GM23338 (cell line): Measurements from ENCODE around the gene ULK2.

Experiments used
- CREB1 ChIP-seq: fragments of 250-450 bp; sonication (Bioruptor Pico); IDR thresholded peaks from 2 replicates; pipeline ENCODE4 v1.5.0; 2020; ENCODE audit warnings: low read depth, mild to moderate bottlenecking, moderate library complexity
- EZH2 ChIP-seq: fragments of 200-600 bp; sonication (generic); IDR thresholded peaks from one replicate; pipeline ENCODE4 v1.8.0; 2017; ENCODE audit warnings: antibody characterized with exemption, mild to moderate bottlenecking, low read depth; ENCODE audit not compliant: unreplicated experiment
- EZH2phosphoT487 ChIP-seq: fragments of 200-600 bp; sonication (generic); IDR thresholded peaks from one replicate; pipeline ENCODE4 v1.8.1; 2018; ENCODE audit warnings: antibody characterized with exemption; ENCODE audit not compliant: unreplicated experiment
- JUNB ChIP-seq: IDR thresholded peaks from one replicate; pipeline ENCODE4 v1.6.1; 2016; ENCODE audit warnings: antibody characterized with exemption; ENCODE audit not compliant: unreplicated experiment
- NANOG ChIP-seq: IDR thresholded peaks from 2 replicates; pipeline ENCODE4 v1.6.1; 2016; ENCODE audit warnings: antibody characterized with exemption, borderline replicate concordance
- POLR2AphosphoS5 ChIP-seq: IDR thresholded peaks from 2 replicates; pipeline ENCODE4 v1.6.1; 2016; ENCODE audit warnings: antibody characterized with exemption, low read depth
- STAT1 ChIP-seq: IDR thresholded peaks from one replicate; pipeline ENCODE4 v1.6.1; 2016; ENCODE audit warnings: antibody characterized with exemption; ENCODE audit not compliant: unreplicated experiment
- ZNF114 ChIP-seq: fragments of 250-450 bp; sonication (Bioruptor Pico); IDR thresholded peaks from 2 replicates; pipeline ENCODE4 v1.5.0; 2020; ENCODE audit warnings: mild to moderate bottlenecking, moderate library complexity
- ZNF331 ChIP-seq: fragments of 250-450 bp; sonication (Bioruptor Pico); IDR thresholded peaks from 2 replicates; pipeline ENCODE4 v1.5.0; 2020; ENCODE audit warnings: low read depth, mild to moderate bottlenecking, moderate library complexity
- TF ChIP-seq, protein P1 (sequence below), 2 experiments: fragments of 200-600 bp in 1 of 2; sonication (generic) in 1 of 2; conservative IDR thresholded peaks; 2 replicates each; pipeline versions ENCODE4 v1.5.1 to v1.6.1; 2016 to 2017; ENCODE audit warnings: antibody characterized with exemption in 2 of 2, low read depth in 2 of 2, mild to moderate bottlenecking in 2 of 2, moderate library complexity in 1 of 2
- TF ChIP-seq, protein P2 (sequence below): IDR thresholded peaks from one replicate; pipeline ENCODE4 v1.6.1; 2018; ENCODE audit warnings: antibody characterized with exemption; ENCODE audit not compliant: unreplicated experiment
- TF ChIP-seq, protein P3 (sequence below): IDR thresholded peaks from 2 replicates; pipeline ENCODE4 v1.6.1; 2016; ENCODE audit warnings: antibody characterized with exemption
- TF ChIP-seq, protein P4 (sequence below): fragments of 250-450 bp; sonication (Bioruptor Pico); IDR thresholded peaks from 2 replicates; pipeline ENCODE4 v1.5.0; 2020; ENCODE audit warnings: mild to moderate bottlenecking, moderate library complexity

DNA sequence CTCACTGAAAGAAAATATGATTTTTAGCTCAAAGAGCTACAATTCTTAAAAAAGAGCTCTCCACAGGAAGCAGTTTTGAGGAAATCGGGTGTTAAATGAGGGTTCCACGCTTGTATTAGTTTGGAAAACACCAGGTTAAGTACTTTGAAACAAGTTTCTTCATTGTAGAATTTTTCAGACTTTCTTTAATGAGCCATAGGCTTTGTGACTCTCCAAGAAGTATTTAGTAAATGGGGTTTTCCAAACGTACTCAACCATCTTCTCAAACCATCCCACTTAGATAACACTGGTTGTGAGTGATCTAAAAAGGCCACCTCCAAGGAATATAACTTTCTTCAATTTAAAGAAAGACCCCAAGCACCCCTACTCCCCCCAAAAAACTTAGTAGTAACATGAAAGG, 2.7 kb downstream of the ULK2 start:
- TF ChIP-seq, protein P1, sequence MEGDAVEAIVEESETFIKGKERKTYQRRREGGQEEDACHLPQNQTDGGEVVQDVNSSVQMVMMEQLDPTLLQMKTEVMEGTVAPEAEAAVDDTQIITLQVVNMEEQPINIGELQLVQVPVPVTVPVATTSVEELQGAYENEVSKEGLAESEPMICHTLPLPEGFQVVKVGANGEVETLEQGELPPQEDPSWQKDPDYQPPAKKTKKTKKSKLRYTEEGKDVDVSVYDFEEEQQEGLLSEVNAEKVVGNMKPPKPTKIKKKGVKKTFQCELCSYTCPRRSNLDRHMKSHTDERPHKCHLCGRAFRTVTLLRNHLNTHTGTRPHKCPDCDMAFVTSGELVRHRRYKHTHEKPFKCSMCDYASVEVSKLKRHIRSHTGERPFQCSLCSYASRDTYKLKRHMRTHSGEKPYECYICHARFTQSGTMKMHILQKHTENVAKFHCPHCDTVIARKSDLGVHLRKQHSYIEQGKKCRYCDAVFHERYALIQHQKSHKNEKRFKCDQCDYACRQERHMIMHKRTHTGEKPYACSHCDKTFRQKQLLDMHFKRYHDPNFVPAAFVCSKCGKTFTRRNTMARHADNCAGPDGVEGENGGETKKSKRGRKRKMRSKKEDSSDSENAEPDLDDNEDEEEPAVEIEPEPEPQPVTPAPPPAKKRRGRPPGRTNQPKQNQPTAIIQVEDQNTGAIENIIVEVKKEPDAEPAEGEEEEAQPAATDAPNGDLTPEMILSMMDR (conservative IDR thresholded peaks at IDR 0.05; ENCODE audit: low read depth in 2 of 2), result no peak
- TF ChIP-seq, protein P2, sequence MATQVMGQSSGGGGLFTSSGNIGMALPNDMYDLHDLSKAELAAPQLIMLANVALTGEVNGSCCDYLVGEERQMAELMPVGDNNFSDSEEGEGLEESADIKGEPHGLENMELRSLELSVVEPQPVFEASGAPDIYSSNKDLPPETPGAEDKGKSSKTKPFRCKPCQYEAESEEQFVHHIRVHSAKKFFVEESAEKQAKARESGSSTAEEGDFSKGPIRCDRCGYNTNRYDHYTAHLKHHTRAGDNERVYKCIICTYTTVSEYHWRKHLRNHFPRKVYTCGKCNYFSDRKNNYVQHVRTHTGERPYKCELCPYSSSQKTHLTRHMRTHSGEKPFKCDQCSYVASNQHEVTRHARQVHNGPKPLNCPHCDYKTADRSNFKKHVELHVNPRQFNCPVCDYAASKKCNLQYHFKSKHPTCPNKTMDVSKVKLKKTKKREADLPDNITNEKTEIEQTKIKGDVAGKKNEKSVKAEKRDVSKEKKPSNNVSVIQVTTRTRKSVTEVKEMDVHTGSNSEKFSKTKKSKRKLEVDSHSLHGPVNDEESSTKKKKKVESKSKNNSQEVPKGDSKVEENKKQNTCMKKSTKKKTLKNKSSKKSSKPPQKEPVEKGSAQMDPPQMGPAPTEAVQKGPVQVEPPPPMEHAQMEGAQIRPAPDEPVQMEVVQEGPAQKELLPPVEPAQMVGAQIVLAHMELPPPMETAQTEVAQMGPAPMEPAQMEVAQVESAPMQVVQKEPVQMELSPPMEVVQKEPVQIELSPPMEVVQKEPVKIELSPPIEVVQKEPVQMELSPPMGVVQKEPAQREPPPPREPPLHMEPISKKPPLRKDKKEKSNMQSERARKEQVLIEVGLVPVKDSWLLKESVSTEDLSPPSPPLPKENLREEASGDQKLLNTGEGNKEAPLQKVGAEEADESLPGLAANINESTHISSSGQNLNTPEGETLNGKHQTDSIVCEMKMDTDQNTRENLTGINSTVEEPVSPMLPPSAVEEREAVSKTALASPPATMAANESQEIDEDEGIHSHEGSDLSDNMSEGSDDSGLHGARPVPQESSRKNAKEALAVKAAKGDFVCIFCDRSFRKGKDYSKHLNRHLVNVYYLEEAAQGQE, result no peak
- TF ChIP-seq EZH2phosphoT487 (no peak), POLR2AphosphoS5 (no peak), EZH2 (no peak), CREB1 (CRISPR knock-in tag) (no peak), JUNB (no peak), STAT1 (no peak), NANOG (no peak), ZNF331 (CRISPR knock-in tag) (no peak), ZNF114 (CRISPR knock-in tag) (no peak)
- TF ChIP-seq, protein P3, sequence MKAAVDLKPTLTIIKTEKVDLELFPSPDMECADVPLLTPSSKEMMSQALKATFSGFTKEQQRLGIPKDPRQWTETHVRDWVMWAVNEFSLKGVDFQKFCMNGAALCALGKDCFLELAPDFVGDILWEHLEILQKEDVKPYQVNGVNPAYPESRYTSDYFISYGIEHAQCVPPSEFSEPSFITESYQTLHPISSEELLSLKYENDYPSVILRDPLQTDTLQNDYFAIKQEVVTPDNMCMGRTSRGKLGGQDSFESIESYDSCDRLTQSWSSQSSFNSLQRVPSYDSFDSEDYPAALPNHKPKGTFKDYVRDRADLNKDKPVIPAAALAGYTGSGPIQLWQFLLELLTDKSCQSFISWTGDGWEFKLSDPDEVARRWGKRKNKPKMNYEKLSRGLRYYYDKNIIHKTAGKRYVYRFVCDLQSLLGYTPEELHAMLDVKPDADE, result no peak
- TF ChIP-seq, protein P4, sequence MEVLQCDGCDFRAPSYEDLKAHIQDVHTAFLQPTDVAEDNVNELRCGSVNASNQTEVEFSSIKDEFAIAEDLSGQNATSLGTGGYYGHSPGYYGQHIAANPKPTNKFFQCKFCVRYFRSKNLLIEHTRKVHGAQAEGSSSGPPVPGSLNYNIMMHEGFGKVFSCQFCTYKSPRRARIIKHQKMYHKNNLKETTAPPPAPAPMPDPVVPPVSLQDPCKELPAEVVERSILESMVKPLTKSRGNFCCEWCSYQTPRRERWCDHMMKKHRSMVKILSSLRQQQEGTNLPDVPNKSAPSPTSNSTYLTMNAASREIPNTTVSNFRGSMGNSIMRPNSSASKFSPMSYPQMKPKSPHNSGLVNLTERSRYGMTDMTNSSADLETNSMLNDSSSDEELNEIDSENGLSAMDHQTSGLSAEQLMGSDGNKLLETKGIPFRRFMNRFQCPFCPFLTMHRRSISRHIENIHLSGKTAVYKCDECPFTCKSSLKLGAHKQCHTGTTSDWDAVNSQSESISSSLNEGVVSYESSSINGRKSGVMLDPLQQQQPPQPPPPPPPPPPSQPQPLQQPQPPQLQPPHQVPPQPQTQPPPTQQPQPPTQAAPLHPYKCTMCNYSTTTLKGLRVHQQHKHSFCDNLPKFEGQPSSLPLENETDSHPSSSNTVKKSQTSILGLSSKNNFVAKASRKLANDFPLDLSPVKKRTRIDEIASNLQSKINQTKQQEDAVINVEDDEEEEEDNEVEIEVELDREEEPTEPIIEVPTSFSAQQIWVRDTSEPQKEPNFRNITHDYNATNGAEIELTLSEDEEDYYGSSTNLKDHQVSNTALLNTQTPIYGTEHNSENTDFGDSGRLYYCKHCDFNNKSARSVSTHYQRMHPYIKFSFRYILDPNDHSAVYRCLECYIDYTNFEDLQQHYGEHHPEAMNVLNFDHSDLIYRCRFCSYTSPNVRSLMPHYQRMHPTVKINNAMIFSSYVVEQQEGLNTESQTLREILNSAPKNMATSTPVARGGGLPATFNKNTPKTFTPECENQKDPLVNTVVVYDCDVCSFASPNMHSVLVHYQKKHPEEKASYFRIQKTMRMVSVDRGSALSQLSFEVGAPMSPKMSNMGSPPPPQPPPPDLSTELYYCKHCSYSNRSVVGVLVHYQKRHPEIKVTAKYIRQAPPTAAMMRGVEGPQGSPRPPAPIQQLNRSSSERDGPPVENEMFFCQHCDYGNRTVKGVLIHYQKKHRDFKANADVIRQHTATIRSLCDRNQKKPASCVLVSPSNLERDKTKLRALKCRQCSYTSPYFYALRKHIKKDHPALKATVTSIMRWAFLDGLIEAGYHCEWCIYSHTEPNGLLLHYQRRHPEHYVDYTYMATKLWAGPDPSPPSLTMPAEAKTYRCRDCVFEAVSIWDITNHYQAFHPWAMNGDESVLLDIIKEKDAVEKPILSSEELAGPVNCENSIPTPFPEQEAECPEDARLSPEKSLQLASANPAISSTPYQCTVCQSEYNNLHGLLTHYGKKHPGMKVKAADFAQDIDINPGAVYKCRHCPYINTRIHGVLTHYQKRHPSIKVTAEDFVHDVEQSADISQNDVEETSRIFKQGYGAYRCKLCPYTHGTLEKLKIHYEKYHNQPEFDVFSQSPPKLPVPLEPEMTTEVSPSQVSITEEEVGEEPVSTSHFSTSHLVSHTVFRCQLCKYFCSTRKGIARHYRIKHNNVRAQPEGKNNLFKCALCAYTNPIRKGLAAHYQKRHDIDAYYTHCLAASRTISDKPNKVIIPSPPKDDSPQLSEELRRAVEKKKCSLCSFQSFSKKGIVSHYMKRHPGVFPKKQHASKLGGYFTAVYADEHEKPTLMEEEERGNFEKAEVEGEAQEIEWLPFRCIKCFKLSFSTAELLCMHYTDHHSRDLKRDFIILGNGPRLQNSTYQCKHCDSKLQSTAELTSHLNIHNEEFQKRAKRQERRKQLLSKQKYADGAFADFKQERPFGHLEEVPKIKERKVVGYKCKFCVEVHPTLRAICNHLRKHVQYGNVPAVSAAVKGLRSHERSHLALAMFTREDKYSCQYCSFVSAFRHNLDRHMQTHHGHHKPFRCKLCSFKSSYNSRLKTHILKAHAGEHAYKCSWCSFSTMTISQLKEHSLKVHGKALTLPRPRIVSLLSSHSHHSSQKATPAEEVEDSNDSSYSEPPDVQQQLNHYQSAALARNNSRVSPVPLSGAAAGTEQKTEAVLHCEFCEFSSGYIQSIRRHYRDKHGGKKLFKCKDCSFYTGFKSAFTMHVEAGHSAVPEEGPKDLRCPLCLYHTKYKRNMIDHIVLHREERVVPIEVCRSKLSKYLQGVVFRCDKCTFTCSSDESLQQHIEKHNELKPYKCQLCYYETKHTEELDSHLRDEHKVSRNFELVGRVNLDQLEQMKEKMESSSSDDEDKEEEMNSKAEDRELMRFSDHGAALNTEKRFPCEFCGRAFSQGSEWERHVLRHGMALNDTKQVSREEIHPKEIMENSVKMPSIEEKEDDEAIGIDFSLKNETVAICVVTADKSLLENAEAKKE (CRISPR knock-in tag), result no peak
